NCI-H146 (cell line): Measurements from ENCODE around the gene EYS.
A peak's percentile ranks its signal among the peaks of the same experiment; 100 is the strongest.

Experiments used
- DNase-seq: peaks from one replicate; lab custom pipeline; 2025; lab: John Stamatoyannopoulos, UW

The EYS gene

GRCh38 chr6:63672582-63673129, 2034.4 kb downstream of the EYS start:
- no peak for DNase-seq

GRCh38 chr6:63671098-63671754, 2035.8 kb downstream of the EYS start:
- DNase-seq, result peak; percentile 17
